HUDEP-2 (cell line): ENCODE data around the gene CHST3.
"Not testable (repeated sequence)": the region's sequence is repeated elsewhere in the genome, so short reads cannot be mapped to it uniquely, and the experiment has no call there.

Source experiments
- DNase-seq, 76 experiments: peaks; one replicate each; lab custom pipeline; 2025; ENCODE audit not compliant: unreplicated experiment in 76 of 76; lab: John Stamatoyannopoulos, UW

CHST3 gene

DNA sequence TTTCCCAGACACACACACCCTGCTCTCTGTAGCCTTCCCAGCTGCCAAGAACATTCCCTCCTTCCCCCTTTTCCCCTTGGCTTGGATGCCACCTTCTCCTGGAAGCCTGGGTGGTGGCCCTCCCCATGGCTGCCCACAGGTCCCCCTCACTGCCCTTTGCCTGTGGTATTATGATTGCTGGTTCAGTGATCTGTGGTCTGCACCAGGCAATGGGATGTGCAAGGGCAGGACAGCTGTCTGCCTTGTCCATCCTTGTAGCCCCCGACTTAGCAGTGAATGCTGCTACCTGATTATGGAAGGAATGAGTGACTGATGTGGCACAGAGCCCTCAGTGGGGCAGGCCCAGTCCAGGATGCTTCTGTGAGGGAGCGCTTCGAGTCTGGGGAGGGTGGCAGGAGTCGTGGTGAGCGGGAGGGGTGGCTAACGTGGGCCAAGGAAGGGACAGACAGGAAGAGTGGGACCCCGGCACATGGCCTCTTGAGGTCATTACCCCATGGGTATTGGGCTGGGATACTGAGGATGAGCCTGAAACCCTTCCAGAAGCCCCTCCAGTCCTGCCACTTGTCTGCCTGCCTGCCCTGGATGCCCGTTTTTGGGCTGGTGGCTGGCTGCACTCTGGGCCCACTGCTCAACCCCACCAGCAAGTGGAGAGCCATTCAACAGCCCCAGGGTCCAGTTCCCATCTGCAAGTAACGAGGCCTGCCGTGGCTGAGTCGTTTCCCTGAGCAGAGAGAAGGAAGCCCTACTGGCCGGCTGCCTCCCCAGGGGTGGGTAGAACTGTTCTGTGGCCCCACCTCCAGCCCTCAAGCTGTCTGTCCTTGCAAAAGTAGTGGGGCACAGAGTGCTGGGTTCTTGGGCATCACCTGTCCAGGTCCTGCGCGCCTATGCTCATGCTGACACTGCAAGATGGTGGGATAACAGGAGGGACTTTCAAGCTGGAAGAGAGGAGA, 8.8 kb downstream of the CHST3 start:
- no peak for DNase-seq

- DNase-seq: no peak
These were observed 9.7 kb downstream of the CHST3 start for GRCh38 chr10:71973777-71974488.

GRCh38 chr10:71974489-71975021, 10.4 kb downstream of the CHST3 start:
- no peak for DNase-seq

DNA sequence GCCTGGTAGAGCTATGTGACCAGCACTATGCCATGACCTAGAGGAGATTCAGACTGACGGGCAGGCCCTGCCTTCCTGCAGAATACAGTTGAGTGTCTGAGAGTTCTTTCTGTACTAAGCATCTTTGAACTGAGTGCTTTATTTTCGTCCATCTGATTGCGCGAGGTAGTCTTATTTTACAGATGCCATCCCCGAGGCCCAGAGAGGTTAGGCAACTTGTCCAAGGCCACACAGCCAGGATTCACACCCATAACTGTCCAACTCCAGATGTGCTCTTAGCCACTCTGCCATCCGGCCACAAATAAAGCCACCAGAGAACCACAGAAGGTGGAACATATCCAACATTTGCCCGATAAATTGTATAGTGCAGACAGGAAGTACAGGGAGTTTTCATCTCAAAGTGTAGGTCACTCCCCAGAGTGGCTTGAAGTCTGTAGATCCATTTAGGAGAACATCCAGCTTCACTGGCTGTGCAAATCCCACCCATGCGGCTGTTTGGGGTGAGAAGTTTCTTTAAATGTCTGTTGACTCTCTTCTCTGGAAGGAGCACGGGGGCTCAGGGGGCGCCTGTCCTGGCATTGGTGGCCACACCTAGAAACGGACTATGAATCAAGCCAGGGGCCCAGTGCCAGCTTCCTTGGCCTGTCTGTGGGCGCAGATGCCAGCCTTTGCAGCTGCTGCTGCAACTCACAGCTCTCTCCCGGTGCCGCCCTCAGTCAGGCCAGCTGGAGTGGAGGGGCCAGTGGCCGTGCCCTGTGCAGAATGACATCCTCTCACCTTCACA, 11.1 kb downstream of the CHST3 start:
- peak in 10 of 76 experiments; percentile 11 to 50 (median 28) for DNase-seq

GRCh38 chr10:71975871-71976725, 11.9 kb downstream of the CHST3 start:
- peak in 11 of 76 experiments; percentile 9 to 50 (median 22) for DNase-seq

GRCh38 chr10:71977614-71977903, 13.4 kb downstream of the CHST3 start:
- DNase-seq: not testable (repeated sequence)

DNA sequence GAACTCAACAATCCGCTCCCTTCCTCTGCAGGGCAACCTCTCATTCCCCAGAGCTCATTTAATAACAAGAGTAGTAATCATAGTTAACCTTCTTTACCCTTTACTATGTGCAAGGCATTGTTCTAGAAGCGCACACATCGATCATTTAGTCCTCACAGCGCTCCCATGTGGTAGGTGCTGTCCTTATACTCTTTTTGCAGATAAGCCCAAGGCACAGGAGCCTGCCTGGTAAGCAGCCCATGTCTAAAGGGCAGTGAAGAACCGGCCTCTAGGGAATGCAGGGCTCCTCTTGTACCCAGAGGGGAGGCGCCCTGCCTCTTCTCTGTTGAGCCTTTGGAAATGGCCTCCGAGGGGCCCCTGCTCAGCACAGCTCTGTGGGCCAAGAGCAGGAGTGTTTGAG, 14.3 kb downstream of the CHST3 start:
- peak in 18 of 76 experiments; percentile 7 to 42 (median 20) for DNase-seq

DNA sequence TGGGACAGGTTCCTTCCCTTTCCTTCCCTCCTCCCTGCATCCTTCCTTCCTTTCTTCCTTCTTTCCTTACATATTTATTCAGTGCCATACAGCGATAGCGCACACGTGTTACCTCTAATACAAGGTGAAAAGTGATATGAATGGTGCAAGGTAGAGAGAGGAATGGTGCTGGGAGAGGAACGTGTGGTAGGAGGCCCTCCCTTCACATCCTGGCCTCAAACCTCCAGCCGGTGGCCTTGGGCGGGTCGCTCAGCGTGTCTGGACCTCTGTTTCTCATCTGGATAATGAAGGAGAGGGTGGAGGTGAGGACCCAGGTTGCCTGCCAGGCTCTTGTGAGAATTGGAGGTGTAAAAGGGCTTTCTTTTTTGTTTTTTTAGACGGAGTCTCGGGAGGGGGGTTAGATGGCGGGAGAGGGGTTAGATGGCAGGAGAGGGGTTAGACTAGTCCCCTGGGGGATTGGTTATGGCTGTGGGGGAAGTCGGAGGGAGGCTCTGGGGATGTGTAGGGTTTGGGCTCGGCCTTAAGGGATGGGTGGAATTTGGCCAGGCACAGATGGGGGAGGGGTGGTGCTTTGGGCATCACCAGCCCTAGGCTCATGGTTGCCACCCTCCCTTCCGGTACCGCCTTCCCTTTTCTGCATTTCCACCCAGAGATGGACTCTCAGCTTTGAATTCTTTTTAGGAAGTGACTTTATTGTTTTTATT, 14.9 kb downstream of the CHST3 start:
- DNase-seq: no peak

- no peak for DNase-seq
These were observed 15.5 kb downstream of the CHST3 start for GRCh38 chr10:71979692-71980062.

- DNase-seq: peak in 57 of 76 experiments; percentile 8 to 92 (median 54)
These were observed 16.2 kb downstream of the CHST3 start for GRCh38 chr10:71980181-71981014.

DNA sequence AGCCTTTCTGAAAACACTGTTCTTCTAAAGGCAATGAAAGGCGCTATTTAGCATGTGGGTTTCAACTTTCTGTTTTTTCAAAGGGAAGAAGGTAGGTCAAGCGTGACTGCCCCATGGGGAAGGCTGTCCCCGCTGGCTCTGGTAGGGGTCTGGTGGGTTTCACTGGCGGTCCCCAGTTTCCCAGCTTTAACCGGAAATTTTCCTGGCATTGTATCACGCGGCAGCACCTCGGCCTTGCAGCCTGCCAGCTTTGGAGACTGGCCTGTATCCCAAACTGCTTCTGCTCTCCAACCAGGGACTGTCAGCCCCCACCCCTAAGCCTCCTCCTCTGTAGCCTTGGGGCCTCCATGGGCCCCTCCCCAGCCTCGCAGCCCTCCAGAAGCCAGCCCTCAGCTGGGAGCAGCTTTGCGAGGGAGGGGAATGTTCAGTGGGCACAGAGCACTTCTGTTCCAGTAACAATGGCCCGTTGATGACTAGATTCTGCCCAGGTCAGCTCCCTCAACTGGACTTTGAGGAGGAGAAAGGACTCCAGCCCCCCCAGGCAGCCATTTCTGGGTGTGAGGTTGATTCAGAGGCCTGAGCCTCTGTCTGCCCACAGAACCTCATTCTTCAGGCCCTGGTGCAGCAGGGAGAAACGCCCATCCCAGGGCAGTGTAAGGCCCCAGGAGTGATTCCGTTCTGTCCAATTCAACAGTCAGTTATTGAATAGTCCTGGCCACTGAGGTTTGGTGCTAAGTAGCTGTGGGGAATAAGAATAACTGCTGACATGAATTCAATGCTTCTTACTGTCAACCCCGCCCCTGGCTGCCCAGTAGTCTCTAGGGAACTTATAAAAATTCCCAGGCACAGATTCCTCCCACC, 17.1 kb downstream of the CHST3 start:
- DNase-seq: no peak

- no peak for DNase-seq
These were observed 17.7 kb downstream of the CHST3 start for GRCh38 chr10:71981876-71982230.

- DNase-seq: no peak
These were observed 18.3 kb downstream of the CHST3 start for GRCh38 chr10:71982269-71983178.

GRCh38 chr10:71984126-71984808, 20.1 kb downstream of the CHST3 start:
- DNase-seq: no peak

DNA sequence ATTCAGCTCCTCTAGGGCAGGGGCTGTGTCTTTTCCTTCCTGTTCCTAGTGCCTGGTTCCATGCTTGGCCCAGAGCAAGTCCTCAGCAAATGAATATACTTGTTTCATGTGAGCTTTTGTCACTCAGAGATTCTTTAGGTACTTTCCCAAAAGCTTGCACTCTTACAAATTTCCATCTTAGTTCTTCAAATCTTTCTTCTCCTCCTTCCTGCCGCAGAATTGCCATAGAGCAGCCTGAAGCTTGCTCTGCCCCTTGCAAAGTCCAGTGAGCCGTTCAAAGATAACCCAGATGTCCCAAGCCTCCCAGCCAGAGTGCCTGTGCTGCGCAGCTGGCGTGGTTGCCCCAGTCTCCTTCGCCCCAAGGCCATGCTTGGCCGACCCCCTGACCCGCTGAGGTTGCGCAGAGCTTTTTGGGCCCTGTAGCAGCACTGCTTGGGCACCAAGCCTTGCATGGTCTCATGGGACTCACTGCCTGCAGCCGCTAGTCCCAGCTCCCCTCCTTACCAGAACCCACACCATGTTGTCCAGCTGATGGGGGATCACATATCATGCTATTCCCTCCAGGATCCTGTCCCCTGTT, 20.7 kb downstream of the CHST3 start:
- no peak for DNase-seq
